C4-2B (cell line): ENCODE data around the gene ENTPD8.
"Not testable (repeated sequence)": the region's sequence is repeated elsewhere in the genome, so short reads cannot be mapped to it uniquely, and the experiment has no call there.

Experiments used
- H3K27ac ChIP-seq: fragments of 450-650 bp; 2 replicates; pipeline ENCODE4 v1.5.1; 2017
- ZFX ChIP-seq: fragments of 450-650 bp; IDR thresholded peaks from 2 replicates; pipeline ENCODE4 v1.6.1; 2017
- TF ChIP-seq, protein P1 (sequence below): fragments of 450-650 bp; conservative IDR thresholded peaks from 2 replicates; pipeline ENCODE4 v1.5.1; 2017; ENCODE audit warnings: mild to moderate bottlenecking

Gene ENTPD8

DNA sequence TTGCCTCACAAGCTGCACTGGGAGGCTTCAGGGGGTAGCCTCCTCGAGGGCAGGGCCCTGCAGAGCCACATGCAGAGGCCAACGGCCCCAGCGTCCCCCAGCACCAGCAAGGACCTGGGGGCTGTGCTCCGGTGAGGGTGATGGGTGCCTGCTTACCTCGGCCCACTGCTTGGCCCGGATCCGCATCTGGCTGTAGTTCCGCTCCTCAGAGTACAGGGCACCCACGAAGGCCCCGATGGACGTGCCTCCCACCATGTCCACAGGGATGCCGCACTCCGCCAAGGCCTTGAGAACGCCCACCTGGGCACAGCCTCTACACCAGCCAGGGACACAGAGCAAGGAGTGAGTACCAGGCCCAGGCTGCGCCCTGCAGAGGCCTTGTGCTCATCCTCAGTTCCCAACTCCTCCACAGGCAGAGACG is 26.0 kb upstream of the ENTPD8 start:
- no peak for TF ChIP-seq ZFX
- TF ChIP-seq, protein P1, sequence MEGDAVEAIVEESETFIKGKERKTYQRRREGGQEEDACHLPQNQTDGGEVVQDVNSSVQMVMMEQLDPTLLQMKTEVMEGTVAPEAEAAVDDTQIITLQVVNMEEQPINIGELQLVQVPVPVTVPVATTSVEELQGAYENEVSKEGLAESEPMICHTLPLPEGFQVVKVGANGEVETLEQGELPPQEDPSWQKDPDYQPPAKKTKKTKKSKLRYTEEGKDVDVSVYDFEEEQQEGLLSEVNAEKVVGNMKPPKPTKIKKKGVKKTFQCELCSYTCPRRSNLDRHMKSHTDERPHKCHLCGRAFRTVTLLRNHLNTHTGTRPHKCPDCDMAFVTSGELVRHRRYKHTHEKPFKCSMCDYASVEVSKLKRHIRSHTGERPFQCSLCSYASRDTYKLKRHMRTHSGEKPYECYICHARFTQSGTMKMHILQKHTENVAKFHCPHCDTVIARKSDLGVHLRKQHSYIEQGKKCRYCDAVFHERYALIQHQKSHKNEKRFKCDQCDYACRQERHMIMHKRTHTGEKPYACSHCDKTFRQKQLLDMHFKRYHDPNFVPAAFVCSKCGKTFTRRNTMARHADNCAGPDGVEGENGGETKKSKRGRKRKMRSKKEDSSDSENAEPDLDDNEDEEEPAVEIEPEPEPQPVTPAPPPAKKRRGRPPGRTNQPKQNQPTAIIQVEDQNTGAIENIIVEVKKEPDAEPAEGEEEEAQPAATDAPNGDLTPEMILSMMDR: no peak
- no peak overlapping the region for H3K27ac ChIP-seq

DNA sequence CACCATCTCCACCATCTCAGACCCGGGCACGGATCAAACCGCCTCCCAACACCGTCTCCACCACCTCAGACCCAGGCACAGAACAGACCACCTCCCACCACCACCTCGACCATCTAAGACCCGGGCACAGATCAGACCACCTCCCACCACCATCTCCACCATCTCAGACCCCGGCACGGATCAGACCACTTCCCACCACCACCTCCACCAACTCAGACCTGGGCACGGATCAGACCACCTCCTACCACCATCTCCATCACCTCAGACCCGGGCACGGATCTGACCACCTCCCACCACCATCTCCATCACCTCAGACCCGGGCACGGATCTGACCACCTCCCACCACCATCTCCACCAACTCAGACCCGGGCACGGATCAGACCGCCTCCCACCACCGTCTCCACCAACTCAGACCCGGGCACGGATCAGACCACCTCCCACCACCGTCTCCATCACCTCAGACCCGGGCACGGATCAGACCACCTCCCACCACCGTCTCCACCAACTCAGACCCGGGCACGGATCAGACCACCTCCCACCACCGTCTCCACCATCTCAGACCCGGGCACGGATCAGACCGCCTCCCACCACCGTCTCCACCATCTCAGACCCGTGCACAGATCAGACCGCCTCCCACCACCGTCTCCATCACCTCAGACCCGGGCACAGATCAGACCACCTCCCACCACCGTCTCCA is 25.4 kb upstream of the ENTPD8 start:
- H3K27ac ChIP-seq: not testable (repeated sequence)

DNA sequence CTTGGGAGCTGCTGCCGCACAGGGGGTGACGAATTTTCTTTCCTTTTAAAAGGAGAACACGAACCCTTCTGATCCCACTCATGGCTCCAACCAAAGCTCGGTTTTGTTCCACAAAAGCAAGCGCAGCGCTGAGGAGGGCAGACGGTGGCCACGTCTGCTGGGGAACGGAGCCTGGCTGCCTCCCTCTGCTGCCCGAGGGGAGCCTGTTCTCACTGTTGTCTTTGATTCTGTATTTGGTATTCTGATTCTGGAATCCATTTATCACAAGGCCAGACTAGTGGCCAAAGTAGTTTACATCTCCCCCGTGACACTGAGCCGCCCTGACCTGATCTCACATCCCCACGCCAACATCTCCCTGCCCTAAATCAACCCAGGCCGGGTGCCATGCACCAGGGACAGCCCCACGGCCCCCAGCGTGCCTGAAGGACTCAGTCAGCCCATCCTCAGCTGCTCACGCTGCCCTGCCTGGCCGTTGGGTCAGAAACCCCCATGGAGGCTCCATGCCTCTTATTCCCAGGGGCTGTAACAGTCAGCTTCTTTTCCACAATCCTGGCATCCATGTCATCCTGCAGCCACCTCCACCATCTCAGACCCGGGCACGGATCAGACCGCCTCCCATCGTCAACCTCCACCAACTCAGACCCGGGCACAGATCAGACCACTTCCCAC is 24.7 kb upstream of the ENTPD8 start:
- H3K27ac ChIP-seq: no peak overlapping the region
- no peak for TF ChIP-seq ZFX
- TF ChIP-seq, protein P1: no peak

DNA sequence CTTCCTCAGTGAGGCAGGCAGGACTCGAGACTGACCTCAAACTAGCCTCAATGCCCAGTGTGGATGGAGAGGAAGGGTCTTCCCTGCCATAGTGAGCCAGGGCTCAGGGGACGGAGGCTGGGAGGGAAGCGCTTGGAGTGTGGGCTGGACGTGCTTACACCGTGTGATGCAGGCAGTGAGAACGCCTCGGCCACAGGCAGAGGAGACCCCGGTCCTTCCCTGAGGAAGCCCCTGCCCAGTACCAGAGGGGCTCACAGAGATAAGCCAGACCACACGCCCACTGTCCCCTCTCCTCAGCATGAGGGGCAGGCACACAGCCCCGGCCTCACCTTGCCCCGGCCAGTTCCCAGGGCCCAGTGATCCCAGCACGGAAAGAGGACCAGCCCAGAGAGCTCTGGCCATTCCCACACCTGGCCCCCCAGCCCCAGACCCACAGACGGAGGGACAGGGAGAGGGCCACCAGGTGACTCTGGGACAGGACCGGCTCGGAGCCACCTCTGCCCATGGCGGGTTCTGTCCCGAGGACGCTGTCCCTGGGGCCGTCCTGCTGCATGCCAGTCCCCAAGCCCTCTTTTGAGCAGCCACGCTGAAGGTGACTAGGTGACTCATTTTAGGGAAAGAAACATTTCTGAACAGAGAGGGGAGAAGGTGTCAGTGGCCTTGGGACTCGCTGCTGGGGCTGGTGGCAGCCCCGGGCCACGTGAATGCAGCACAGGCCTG is 24.0 kb upstream of the ENTPD8 start:
- TF ChIP-seq, protein P1: no peak
- TF ChIP-seq ZFX: no peak
- no peak overlapping the region for H3K27ac ChIP-seq

DNA sequence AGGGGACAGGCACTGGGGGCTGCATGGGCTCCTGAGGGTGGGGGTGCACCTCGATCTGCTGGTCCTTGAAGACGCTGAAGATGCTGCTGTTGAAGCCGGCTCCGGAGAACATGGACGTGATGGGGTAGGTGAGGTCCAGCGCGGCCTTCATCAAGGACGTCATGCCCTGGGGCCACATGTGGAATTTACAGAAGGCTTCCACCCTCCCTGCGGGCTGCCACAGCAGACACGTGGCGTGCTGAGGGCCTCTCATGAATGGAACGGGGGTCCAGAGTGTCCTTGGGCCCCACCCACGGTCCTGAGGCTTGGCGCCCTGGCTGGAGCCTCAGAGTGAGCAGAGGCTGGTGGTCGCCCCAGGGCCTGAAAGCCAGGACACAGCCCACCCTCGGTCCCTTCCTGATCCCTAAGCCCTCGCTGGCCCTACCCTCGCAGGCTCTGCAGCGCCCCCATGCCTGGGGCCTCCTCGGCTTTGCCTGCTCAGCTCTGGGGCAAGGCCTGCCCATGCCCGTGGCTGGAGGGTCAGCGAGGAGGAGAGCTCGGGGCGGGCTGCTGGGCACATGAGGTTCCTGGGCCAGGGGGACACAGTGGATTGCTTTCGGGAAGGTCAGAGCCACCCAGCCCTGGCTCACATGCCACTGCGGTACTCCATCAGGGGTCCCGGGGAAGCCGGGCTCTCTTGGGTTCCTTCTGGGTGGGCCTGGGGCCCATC is 23.3 kb upstream of the ENTPD8 start:
- no peak overlapping the region for H3K27ac ChIP-seq
- TF ChIP-seq ZFX: no peak
- TF ChIP-seq, protein P1: no peak

DNA sequence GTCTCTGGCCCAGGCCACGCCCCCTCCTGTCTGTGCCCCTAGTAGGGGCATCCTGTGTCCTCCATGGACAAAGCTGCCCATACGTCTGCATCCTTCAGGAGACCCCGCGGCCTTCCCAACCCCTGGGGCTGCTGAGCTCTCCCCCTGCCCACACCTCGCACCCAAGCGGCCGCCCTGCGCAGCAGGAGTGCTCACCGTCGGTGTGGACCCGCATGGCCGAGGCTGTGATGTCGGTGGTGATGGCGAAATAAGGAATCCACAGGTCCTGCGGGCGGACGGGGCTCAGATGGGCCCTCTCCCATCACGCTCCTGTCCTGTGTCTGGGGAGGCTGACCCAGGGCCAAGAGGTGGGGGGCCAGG is 22.8 kb upstream of the ENTPD8 start:
- no peak overlapping the region for H3K27ac ChIP-seq
- TF ChIP-seq, protein P1: no peak
- no peak for TF ChIP-seq ZFX

DNA sequence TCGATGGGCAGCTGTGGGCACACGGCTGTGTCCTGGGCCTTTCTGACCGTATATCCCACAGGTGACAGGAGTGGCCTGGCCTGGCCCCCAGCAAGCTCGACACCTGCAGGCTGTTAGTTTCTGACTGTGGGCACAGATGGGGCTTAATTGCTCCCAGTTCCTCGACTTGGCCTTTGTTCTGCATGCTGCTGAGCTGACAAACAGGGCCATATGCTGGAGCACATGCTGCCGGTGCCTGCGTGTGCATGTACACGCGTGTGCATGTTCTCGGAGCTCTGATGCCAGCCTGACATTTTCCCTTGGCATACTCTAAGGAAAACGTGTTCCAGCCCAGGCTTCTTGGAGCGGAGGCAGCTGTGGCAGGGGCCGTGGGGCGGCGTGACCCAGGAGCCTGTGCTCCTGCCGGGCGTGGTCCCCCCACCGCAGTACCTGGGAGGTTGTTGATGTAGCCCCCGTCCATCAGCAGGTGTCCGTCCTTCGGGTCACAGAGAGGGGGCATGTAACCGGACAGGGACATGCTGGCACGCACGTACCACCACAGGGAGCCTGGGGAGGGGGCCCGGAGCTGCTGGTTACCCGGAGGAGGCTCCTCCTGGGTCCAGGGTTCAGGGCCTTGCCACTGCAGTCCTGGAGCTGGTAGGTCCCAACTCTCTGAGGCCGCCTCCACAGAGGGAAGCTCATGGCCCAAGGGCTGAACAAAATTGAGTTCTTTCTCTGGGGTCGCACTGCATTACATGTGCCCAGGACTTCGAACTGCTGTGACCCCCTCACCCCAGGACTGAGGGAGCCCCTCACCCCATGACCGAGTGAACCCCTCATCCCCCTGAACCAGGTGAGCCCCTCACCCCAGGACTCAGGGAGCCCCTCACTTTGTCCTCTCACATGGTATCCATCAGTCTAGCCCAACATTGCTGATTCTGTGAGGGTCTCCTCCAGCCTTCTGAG is 22.1 kb upstream of the ENTPD8 start:
- no peak overlapping the region for H3K27ac ChIP-seq
- no peak for TF ChIP-seq ZFX
- TF ChIP-seq, protein P1: no peak
